ENCODE results near the gene APOO. TPM values are rescaled to one million over a fixed set of nuclear protein-coding genes. Genes with fewer than 3 reads are reported as not detected.

APOO gene
- total and polyA plus RNA-seq, 3 donors from 2014 or later = 29.4 to 33.8 (median 31.1) TPM

- no peaks in the 10 kb centered on the region for H3K9me3 ChIP-seq
- WGBS, 2 donors = 56 to 87% methylated on average over 11 of the region's 11 CpGs
- H3K36me3 ChIP-seq (ENCODE audit: low read depth, missing control alignments) = no peaks in the 10 kb centered on the region
- H3K27me3 ChIP-seq = no peaks in the 10 kb centered on the region
- intact Hi-C loops (cut with DNase I; ENCODE audit: low total_unique reads) = no loop called here
- peak; percentile 44 for DNase-seq
- no peaks in the 10 kb centered on the region for H3K4me1 ChIP-seq
- no peak overlapping the region for H3K27ac ChIP-seq
- no peak overlapping the region for H3K4me3 ChIP-seq
- TF ChIP-seq POLR2A (IDR thresholded peaks at IDR 0.05) (no peak), CTCF (IDR thresholded peaks at IDR 0.05) (no peak)
Measured at GRCh38 chrX:23790155-23790497, 117.6 kb downstream of the APOO start.

GRCh38 chrX:23789386-23790154 lies 118.2 kb downstream of the APOO start:
- no peaks in the 10 kb centered on the region for H3K4me1 ChIP-seq
- TF ChIP-seq CTCF (IDR thresholded peaks at IDR 0.05) = no peak
- TF ChIP-seq POLR2A (IDR thresholded peaks at IDR 0.05) = no peak
- H3K9me3 ChIP-seq = no peaks in the 10 kb centered on the region
- H3K27me3 ChIP-seq = no peaks in the 10 kb centered on the region
- H3K36me3 ChIP-seq (ENCODE audit: low read depth, missing control alignments) = no peaks in the 10 kb centered on the region
- H3K4me3 ChIP-seq = no peak overlapping the region
- WGBS, 2 donors = 86 to 93% methylated on average over 8 of the region's 8 CpGs
- H3K27ac ChIP-seq = no peak overlapping the region
- DNase-seq = no peak
- intact Hi-C loops (cut with DNase I; ENCODE audit: low total_unique reads) = loop anchor here (10.0 kb wide), 1 partner anchor 115 kb away; the partner anchor contains the start of genes APOO and CXorf58

GRCh38 chrX:23788946-23789345 lies 118.8 kb downstream of the APOO start:
- WGBS, 2 donors = 78 to 84% methylated on average over 3 of the region's 4 CpGs
- Histone ChIP-seq H3K4me1 (no peaks in the 10 kb centered on the region), H3K4me3 (no peak overlapping the region), H3K9me3 (no peaks in the 10 kb centered on the region), H3K27ac (no peak overlapping the region), H3K36me3 (ENCODE audit: low read depth, missing control alignments) (no peaks in the 10 kb centered on the region), H3K27me3 (no peaks in the 10 kb centered on the region)
- no peak for DNase-seq
- no peak for TF ChIP-seq CTCF (IDR thresholded peaks at IDR 0.05)
- TF ChIP-seq POLR2A (IDR thresholded peaks at IDR 0.05) = no peak
- intact Hi-C loops (cut with DNase I; ENCODE audit: low total_unique reads) = loop anchor here (10.0 kb wide), 1 partner anchor 116 kb away; the partner anchor contains the start of genes APOO and CXorf58

GRCh38 chrX:23788521-23788920 lies 119.2 kb downstream of the APOO start:
- TF ChIP-seq POLR2A (IDR thresholded peaks at IDR 0.05) (no peak), CTCF (IDR thresholded peaks at IDR 0.05) (no peak)
- Histone ChIP-seq H3K4me1 (no peaks in the 10 kb centered on the region), H3K9me3 (no peaks in the 10 kb centered on the region), H3K27me3 (no peaks in the 10 kb centered on the region), H3K4me3 (no peak overlapping the region), H3K27ac (no peak overlapping the region), H3K36me3 (ENCODE audit: low read depth, missing control alignments) (no peaks in the 10 kb centered on the region)
- intact Hi-C loops (cut with DNase I; ENCODE audit: low total_unique reads) = loop anchor here (10.0 kb wide), 1 partner anchor 116 kb away; the partner anchor contains the start of genes APOO and CXorf58
- no peak for DNase-seq

- no peak for DNase-seq
- H3K36me3 ChIP-seq (ENCODE audit: low read depth, missing control alignments) = no peaks in the 10 kb centered on the region
- intact Hi-C loops (cut with DNase I; ENCODE audit: low total_unique reads) = loop anchor here (10.0 kb wide), 1 partner anchor 117 kb away; the partner anchor contains the start of genes APOO and CXorf58
- no peaks in the 10 kb centered on the region for H3K27me3 ChIP-seq
- TF ChIP-seq POLR2A (IDR thresholded peaks at IDR 0.05) (no peak), CTCF (IDR thresholded peaks at IDR 0.05) (no peak)
- no peaks in the 10 kb centered on the region for H3K4me1 ChIP-seq
- H3K27ac ChIP-seq = no peak overlapping the region
- no peaks in the 10 kb centered on the region for H3K9me3 ChIP-seq
- H3K4me3 ChIP-seq = no peak overlapping the region
- 95 to 100% methylated on average over 1 to 2 of the region's 2 CpGs for WGBS, 2 donors
Measured at GRCh38 chrX:23787745-23788118, 120.0 kb downstream of the APOO start.

All from testis (tissue), 3 donors.